ENCODE data around the gene DACH1.
"Not testable (repeated sequence)": the region's sequence is repeated elsewhere in the genome, so short reads cannot be mapped to it uniquely, and the experiment has no call there.

DACH1 gene

GRCh38 chr13:71867131-71867814 is at the start of gene DACH1:
DACH1 (minus strand) TSS chr13:71867204.
- DNase-seq, result peak; percentile 8 to 26

DNA sequence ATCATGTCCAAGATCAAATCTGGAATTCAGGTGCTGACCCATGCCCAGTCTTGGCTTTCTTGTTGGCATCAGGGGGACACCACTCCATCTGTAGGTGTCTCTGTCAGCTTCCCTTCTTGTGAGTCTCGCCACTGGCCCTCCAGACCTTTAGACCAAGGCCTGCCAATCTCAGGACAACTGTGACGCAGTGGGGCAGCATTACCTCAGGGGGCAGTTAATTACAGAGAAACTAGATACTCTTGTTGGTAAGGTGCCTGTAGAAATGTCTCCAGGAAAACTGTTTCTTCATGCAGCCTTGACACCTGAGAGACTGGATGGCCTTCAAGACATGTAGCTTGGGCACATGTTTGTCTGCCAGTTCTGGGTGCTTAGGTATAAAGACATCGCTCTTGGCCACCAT is 46.7 kb upstream of the DACH1 start:
- DNase-seq, result no peak

- DNase-seq, result no peak
Observed at GRCh38 chr13:71912524-71912923, 45.5 kb upstream of the DACH1 start.

DNA sequence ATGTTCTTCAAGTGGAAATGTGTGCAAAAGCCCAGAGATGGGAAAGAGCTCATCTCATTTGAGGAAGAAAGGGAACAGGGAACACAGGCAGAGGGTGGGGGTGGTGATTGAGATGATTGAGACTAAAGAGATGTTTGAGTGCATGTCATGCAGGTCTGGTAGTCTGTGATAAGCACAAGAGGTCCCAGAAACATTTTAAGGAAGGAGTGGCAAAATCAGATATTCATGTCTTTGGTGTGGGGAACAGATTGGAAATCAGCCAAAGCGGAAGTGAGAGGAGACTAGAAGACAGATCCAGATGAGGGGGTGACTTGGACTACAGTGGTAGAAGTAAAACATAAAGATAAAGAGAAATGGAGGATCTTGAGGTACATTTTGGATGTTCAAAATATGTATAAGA is 39.4 kb upstream of the DACH1 start:
- DNase-seq, result no peak

DNA sequence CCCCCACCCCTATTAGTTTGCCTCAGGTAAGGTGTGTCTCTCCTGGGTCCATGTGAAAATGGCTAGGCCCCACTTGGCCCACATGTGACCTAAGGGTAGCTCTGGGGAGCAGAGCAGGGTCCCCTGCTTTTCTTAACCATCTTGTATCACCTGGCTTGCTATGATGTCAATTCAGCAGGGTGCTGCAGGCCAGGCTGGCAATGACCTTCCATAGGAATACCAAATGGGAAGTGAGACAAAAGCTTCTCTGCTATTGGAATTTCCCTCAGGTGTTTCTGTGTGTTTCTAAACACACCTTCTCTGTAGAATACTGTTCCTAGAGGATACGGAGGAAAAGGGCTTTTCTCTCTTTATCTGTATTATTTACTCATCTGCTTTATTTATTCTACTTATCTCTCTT is 35.7 kb upstream of the DACH1 start:
- no peak for DNase-seq

- DNase-seq, result not testable (repeated sequence)
Observed at GRCh38 chr13:71893506-71893905, 26.5 kb upstream of the DACH1 start.

- DNase-seq, result no peak
Observed at GRCh38 chr13:71886880-71887279, 19.9 kb upstream of the DACH1 start.

DNA sequence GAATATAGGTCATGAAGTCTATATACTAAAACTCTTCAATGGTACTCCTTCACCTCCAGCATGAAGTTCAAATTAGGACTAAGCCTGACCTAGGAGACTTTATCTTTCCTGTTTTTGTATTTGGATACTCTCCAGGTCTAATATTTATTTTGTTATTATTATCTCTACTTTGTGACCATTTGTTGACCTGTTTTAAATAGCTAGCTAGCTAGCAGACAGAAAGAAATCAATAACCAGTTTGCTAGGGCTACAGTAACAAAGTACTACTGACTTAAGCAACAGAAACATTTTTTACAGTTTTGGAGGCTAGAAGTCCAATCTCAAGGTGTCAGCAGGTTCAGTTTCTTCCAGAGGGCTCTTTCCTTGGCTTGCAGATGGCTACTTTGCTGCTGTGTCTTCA is 15.1 kb upstream of the DACH1 start:
- DNase-seq, result no peak

DNA sequence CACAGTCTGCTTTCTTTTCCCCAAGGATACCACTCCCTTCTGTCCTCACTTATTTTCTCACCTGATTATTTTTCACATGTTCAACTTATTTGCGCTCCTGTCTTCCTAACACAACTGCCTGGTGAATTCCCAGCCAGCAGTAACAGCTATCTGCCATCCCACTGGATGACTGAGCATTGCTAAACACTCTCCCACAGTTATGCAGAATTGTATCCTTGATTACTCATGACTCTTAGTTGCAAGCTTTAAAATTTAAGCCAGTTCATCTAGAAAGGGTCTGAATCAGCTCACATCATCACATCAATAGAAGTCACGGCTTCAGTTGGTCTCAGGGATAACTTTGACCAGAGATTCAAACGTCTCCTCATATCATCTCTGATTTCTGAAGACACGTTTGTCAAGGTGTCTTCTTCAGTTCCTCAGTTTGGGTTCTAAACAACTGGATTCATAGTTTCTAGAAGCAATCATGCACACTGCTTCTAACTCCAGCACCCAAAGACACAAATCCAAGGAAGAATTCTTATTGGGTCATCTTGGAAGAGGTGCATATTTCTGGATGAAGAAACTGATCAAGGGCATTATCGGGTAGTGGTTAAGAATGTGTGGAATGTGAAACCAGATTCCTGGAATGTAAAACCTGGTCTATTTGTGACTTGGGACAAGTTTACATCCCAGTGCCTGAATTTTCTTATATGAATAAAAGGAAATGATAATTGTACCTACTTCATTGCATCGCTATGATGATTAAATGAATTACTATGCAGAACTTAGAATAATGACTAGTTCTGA is 13.9 kb upstream of the DACH1 start:
- DNase-seq, result no peak

DNA sequence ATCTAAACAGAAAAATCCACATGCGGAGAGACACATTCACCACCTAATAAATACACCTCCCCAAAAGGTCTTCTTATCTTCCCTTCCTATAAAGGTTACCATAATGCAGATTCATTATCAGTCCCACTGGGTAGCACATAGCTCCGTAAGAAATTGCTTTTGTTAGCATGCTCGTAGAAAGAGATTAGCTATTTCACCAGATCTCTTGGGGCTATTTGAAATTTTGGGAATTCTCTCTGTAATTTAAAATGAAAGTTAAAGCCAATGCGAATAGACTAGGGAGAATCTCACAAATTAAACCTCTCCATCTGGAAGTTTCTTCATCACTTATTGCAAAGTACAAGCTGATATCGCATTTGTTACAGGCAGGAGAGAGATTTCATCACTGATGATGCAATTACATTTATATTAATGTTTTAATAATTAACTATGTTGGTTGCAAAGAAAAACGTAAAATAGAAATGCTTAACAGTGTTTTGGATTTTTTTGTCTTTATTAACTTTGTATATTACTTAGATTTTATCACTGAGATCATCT is 12.9 kb upstream of the DACH1 start:
- no peak for DNase-seq

- peak in 1 of 2 donors; percentile 24 for DNase-seq
Observed at GRCh38 chr13:71879129-71879535, 12.1 kb upstream of the DACH1 start.

DNA sequence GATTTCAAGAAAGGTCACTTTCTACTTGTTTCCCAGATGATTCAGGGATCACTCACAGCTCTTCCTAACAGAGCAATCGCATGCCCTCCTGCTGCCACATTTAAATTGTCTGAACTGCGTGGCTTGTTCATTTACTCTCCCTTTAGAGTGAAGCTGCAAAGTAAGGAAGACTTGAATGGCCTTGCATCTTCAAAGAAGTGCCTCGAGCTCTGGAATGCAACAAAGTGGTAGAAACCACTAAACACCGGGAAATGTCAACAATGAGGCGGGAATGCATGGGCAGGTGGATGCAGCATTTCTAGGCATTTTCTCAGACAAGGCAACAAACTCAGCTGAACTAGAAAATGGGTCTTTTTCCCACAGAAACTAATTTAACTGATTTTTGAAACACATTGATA is 10.3 kb upstream of the DACH1 start:
- no peak for DNase-seq

- no peak for DNase-seq
Observed at GRCh38 chr13:71876648-71877255, 9.7 kb upstream of the DACH1 start.

DNA sequence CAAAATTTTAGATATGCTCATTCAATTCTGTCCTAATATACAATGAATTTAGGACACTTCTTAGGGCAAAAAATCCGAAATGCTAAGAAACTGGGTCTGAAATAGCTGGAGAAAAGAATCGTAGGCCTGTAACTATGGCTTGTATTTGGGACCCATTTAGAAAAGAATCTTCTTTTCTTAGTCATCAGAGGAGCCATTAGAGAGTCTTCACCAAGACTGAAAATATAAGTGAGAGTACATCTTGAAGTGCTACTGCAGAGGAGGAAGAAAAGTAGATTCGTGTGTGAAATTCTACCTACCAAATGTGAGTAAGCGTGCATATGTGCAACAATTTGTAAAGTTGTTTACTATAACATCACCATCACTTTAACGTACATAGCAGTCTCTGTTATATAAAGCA is 8.8 kb upstream of the DACH1 start:
- DNase-seq, result no peak

DNA sequence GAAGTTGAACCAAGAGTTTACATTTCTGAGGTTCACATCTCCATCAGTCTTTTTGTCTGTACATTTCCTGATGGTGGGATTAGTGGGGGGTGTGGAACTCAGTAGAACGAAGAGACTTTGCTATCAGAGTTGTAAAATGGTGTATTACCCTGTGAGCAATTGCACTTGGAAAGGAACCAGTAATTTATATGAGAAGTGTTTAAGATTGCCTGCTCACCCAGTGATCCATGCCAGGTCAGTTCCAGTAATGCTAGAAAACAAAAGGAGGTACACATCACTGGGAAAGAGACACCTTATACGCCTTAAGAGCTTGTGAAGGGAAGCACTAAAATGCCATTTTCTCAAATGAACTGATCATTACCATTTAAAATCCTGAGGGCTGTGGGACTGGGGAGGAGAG is 7.5 kb upstream of the DACH1 start:
- no peak for DNase-seq

GRCh38 chr13:71873418-71874247 is 6.6 kb upstream of the DACH1 start:
- no peak for DNase-seq

- DNase-seq, result no peak
Observed at GRCh38 chr13:71871844-71872243, 4.8 kb upstream of the DACH1 start.

DNA sequence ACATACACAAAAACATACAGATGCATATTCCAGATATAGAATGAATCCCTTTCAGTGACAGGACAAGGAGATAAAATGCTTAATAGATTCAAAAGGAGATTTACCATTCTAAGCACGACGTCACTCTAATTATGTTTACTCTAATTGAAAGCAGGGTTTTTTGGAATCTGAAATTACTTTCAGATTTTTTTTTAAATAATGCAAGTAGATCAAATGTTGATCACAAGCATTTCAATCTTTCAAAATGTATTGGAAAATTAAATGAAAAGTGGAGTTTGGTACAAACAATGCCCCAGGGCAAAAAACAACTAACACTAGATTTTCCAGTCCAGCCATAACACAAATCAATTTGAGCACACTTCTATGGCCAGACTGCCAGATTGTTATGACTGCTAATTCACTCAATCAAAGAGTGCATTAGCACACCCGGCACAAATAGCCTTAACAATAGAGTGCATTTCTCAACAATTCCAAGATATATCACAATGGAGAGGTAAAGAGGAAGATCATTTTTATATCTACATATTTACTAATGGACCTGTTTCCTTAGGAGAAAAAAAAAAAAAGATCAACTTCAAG is 4.3 kb upstream of the DACH1 start:
- DNase-seq, result no peak

DNA sequence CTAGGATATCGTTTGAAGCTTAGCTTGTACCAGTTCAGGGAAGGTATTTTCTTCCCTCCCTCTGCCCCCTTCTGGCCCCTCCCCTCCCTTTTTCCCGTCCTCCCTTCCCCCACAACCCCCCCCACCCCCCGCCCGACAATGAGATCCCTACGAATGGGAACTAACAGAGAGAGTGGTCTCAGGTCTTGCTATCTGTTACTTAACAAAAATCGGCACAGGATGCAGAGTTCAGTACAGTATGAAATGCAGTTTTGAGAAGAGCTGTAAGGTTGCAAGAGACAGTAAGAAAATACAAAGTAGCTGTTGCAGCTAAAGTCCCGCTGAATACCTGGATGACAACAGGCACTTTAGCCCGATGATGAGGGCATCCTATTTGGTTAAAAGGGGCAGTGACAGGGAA is 3.1 kb upstream of the DACH1 start:
- no peak for DNase-seq

DNA sequence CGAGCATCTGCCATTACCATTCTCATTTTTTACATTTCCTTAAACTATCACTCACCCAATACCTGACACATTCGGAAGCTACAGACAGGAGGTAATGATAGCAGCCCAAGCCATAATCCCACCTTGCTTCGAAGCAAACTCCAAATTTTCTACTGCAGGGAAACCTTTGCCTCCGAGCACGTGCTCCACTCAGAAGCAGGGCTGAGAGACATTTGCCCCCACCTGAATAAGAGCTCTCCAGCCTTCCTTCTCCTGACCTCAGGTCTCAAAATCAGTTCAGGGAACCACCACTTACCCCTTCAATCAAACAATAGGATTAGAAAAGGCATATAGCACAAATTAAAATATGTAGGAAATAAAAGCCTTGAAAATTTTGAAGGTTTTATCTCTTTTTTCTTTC is 2.3 kb upstream of the DACH1 start:
- no peak for DNase-seq

- no peak for DNase-seq
Observed at GRCh38 chr13:71866335-71867130, 471 bp downstream of the DACH1 start.

DNA sequence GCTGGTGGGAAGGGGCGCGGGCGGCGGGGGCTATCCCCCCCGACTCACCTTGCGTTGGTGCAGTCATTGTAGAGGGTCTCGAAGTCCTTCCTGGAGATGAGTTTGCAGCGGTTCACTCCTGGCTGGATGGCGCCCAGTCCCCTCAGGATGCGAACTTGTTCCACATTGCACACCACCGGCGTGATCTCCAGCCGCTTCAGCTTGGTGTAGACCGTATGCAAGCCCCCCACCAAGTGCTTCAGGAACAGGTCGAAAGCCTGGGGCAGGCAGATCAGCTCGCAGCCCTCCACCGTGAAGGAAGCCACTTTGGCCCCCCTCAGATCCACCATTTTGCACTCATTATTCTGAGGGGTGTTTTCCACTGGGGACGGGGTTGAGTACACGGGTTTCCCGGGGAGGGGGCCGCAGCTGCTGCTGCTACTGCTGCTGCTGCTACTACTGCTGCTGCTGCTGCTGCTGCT is 1.1 kb downstream of the DACH1 start:
- no peak for DNase-seq

Measured in CD4-positive, alpha-beta T cell treated with Interferon alpha-2 for 1 hour (primary cell).